ENCODE results near the gene STIMATE. TPM values are rescaled to one million over a fixed set of nuclear protein-coding genes. Genes with fewer than 3 reads are reported as not detected.

STIMATE gene
- total and polyA plus RNA-seq, 10 donors, result 4.0 to 65.6 (median 34.0) TPM

DNA sequence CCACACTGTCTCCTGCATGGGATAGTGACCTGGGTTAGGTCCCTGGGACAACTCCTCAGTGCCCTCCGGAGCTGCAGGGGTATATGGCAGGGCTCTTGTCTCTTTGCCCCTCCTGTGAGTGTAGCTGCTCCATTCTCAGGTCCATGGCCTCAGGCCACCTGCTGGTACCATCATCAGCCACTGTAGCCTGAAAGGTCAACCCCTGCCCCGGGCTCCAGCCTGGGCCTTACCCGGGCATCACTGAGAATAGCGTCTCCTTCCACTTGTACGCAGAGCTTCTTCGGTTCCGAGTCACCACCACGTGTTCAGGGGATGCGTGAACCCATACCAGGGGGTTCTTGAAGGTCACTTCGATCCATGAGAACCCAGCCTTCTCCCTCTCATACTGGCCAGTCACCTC is 80.7 kb downstream of the STIMATE start:
- Histone ChIP-seq H3K4me3 (no peak overlapping the region), H3K9me3 (no peaks in the 10 kb centered on the region), H3K27me3 (replicated peaks in 1 of 7) (no peaks in the 10 kb centered on the region), H3K27ac (no peak overlapping the region), H3K36me3 (peaks cover 0 to 45% (median 3%) of the 10 kb centered on the region in 6 donors), H3K4me1 (no peaks in the 10 kb centered on the region)
- TF ChIP-seq POLR2A (IDR thresholded peaks at IDR 0.05) (no peak), CTCF (IDR thresholded peaks at IDR 0.05 in 8 of 11, conservative IDR thresholded peaks at IDR 0.05 in 3 of 11) (no peak), POLR2AphosphoS5 (IDR thresholded peaks at IDR 0.05) (no peak)
- intact Hi-C loops (cut with DNase I; ENCODE audit: low total_unique reads), result no loop called here
- DNase-seq, result no peak
- 92 to 97% (median 94%) methylated on average over 10 of the region's 10 CpGs for WGBS, 5 donors

DNA sequence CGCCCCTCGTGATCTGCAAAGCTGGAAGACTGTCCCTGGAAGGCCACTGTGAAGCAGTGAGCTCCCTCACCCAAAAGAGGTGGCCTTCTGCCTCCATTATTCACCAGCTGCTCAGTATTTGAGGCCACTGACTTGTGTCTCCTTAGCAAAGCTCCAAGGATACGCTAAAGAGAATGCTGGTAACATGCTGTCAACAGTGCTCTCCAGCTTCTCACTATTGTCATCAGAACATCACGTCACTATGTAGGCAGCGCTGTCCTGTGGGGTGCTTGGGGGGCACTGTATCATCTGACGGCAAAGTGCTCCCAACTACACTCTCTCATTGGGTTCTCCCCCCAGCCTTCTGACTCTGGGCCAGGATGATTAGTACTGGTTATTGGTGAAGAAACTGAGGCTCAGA is 81.1 kb downstream of the STIMATE start:
- DNase-seq, result no peak
- Histone ChIP-seq H3K4me1 (no peaks in the 10 kb centered on the region), H3K4me3 (no peak overlapping the region), H3K36me3 (peaks cover 0 to 42% (median 3%) of the 10 kb centered on the region in 6 donors), H3K9me3 (no peaks in the 10 kb centered on the region), H3K27ac (no peak overlapping the region), H3K27me3 (replicated peaks in 1 of 7) (no peaks in the 10 kb centered on the region)
- no peak for TF ChIP-seq POLR2AphosphoS5 (IDR thresholded peaks at IDR 0.05)
- no peak for TF ChIP-seq CTCF (IDR thresholded peaks at IDR 0.05 in 8 of 11, conservative IDR thresholded peaks at IDR 0.05 in 3 of 11)
- no peak for TF ChIP-seq POLR2A (IDR thresholded peaks at IDR 0.05)
- intact Hi-C loops (cut with DNase I; ENCODE audit: low total_unique reads), result no loop called here
- 85 to 100% (median 90%) methylated on average over 4 to 6 of the region's 6 CpGs for WGBS, 5 donors

DNA sequence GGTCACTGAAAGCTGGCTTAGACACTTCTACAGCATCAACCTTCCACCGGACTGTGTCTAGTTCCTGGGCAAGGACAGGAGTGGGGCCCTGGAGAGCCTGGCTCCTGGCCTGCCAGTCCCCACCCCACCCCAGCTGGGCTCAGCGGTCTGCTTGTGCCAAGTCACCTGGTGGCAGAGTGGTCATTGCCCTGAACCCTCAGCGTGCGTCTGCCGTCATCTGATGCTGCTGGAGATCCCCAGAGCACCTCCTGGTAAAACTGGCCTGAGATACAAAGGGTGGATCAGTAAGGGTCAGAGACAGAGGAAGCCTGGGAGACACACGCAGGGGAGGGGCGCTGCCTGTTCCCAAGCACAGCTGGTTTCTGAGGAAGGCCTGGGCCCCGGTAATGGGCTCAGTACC is 83.5 kb downstream of the STIMATE start:
- 80 to 94% (median 88%) methylated on average over 8 of the region's 8 CpGs for WGBS, 5 donors
- Histone ChIP-seq H3K9me3 (no peaks in the 10 kb centered on the region), H3K27ac (no peak overlapping the region), H3K4me1 (no peaks in the 10 kb centered on the region), H3K27me3 (replicated peaks in 1 of 7) (no peaks in the 10 kb centered on the region), H3K36me3 (peaks cover 0 to 19% (median 0%) of the 10 kb centered on the region in 6 donors), H3K4me3 (no peak overlapping the region)
- intact Hi-C loops (cut with DNase I; ENCODE audit: low total_unique reads), result no loop called here
- no peak for DNase-seq
- TF ChIP-seq POLR2A (IDR thresholded peaks at IDR 0.05) (no peak), POLR2AphosphoS5 (IDR thresholded peaks at IDR 0.05) (no peak), CTCF (IDR thresholded peaks at IDR 0.05 in 8 of 11, conservative IDR thresholded peaks at IDR 0.05 in 3 of 11) (no peak)

- no peaks in the 10 kb centered on the region for H3K27me3 ChIP-seq (replicated peaks in 1 of 7)
- no peak for DNase-seq
- H3K9me3 ChIP-seq, result no peaks in the 10 kb centered on the region
- no peaks in the 10 kb centered on the region for H3K4me1 ChIP-seq
- intact Hi-C loops (cut with DNase I; ENCODE audit: low total_unique reads), result no loop called here
- peaks cover 0 to 8% (median 0%) of the 10 kb centered on the region in 6 donors for H3K36me3 ChIP-seq
- no peak overlapping the region for H3K27ac ChIP-seq
- 80 to 88% (median 86%) methylated on average over 7 of the region's 7 CpGs for WGBS, 5 donors
- TF ChIP-seq CTCF (IDR thresholded peaks at IDR 0.05 in 8 of 11, conservative IDR thresholded peaks at IDR 0.05 in 3 of 11), result no peak
- no peak for TF ChIP-seq POLR2A (IDR thresholded peaks at IDR 0.05)
- TF ChIP-seq POLR2AphosphoS5 (IDR thresholded peaks at IDR 0.05), result no peak
- H3K4me3 ChIP-seq, result no peak overlapping the region
These were observed 85.8 kb downstream of the STIMATE start for GRCh38 chr3:52811452-52812011.

Data from spleen (tissue), 11 donors.